Stimulated activated CD4-positive, alpha-beta T cell treated with anti-CD3 and anti-CD28 coated beads, TNF-alpha, amount 100 ng/mL, for 4 hours (primary cell): ENCODE measurements around the gene GNAT2.

Source experiments
- DNase-seq, 3 experiments: peaks; one replicate each; pipeline ENCODE4 v3.0.0-alpha.2; 2020; ENCODE audit warnings: low read depth in 3 of 3

Gene GNAT2

DNA sequence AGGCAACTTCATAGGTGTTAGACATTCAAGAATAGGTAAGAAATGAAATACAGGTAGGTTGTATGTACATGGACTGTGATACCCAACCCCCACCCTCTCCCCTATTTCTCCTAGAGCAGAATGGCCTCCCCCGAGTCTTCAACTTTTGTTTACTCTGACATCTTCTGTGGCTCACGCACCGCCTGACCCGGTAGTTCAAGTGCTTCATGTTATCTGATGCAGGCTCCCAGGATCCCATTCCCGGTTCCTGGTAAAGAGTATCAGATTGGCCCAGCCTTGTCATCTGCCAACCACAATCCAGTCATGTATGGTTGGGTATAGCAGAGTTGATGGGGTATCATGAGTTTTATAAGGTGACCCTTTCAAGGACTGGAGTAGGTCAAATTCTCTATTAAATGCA lies 61.9 kb downstream of the GNAT2 start:
- DNase-seq: no peak

DNA sequence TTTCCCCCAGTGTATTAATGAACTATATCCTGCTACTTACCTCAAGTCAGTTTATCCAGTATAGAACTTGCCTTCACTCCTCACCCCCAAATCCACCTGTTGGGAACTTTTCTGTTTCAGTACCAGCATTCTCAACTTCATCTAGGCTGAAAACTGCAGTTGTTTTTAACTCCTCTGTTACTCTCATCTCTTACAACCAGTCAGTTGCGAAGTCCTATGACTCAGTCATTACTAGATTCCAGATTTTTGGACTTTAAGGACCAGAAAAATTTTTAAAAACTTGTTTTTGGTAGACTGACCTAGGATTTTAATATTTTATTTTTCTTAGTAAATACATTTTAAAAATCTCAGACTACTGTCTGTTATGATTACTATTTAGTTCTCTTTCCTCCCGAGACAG lies 62.9 kb downstream of the GNAT2 start:
- no peak for DNase-seq
